ENCODE data around the gene CPPED1. TPM values are rescaled to one million over a fixed set of nuclear protein-coding genes. Genes with fewer than 3 reads are reported as not detected.
"Not testable (repeated sequence)": the region's sequence is repeated elsewhere in the genome, so short reads cannot be mapped to it uniquely, and the experiment has no call there.

Gene CPPED1
- 17.5 TPM for total RNA-seq

GRCh38 chr16:12803203-12804093 is at the start of gene CPPED1:
Gene CPPED1 (minus strand): TSS chr16:12803887. CDS start chr16:12803776, 111 bp downstream.
- DNase-seq (ENCODE audit: low spot score) = peak; percentile 93

GRCh38 chr16:12850186-12850585 is 46.5 kb upstream of the CPPED1 start:
- DNase-seq (ENCODE audit: low spot score) = no peak

DNA sequence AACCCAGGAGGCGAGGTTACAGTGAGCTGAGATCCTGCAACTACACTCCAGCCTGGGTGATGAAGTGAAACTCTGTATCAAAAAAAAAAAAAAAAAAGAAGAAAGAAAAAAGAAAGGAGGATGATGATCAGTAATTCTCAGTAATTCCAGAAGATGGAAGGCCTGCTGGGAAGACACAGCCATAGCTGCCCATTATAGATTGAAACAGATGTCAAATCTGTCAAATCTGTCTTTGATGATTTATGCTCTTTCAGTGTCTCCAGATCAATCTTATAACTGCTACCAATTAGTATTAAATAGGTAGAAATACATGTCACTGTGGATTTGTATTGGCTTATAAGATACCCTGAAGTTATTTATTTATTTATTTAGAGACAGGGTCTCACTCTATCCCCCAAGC is 42.9 kb upstream of the CPPED1 start:
- no peak for DNase-seq (ENCODE audit: low spot score)

GRCh38 chr16:12845282-12845681 is 41.6 kb upstream of the CPPED1 start:
- no peak for DNase-seq (ENCODE audit: low spot score)

GRCh38 chr16:12837756-12838155 is 34.1 kb upstream of the CPPED1 start:
- no peak for DNase-seq (ENCODE audit: low spot score)

DNA sequence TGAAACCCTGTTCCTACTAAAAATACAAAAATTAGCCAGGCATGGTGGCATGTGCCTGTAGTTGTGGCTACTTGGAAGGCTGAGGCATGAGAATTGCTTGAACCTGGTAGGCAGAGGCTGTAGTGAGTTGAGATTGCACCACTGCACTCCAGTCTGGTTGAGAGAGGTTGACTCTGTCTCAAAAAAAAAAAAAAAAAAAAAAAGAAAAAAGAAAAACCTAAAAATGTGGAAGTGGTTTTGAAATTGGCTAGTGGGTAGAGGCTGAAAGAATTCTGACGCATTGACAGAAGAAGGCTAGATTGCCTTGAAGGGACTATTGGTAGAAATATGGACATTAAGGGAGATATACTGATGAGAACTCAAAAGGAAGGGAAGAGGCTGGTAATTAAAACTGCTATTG is 33.6 kb upstream of the CPPED1 start:
- no peak for DNase-seq (ENCODE audit: low spot score)

DNA sequence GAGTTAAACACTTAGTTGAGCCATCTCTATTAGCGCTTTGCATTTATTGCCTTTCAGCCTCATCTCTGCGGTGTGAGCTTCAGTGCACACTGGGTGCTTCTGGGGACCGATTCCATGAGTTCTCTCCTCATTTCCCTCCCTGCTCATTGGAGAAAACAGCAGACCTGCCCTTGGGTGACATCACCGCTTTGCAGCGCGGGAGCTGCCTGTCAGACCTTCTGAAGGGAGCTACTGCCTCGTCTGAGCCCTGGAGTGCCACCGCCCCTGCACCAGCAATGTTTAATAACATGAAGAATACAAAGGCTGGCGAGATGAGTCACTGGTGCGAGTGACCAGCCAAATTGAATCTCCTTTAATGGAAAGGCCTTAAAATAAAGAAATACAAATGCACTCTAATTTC is 30.2 kb upstream of the CPPED1 start:
- DNase-seq (ENCODE audit: low spot score) = no peak

DNA sequence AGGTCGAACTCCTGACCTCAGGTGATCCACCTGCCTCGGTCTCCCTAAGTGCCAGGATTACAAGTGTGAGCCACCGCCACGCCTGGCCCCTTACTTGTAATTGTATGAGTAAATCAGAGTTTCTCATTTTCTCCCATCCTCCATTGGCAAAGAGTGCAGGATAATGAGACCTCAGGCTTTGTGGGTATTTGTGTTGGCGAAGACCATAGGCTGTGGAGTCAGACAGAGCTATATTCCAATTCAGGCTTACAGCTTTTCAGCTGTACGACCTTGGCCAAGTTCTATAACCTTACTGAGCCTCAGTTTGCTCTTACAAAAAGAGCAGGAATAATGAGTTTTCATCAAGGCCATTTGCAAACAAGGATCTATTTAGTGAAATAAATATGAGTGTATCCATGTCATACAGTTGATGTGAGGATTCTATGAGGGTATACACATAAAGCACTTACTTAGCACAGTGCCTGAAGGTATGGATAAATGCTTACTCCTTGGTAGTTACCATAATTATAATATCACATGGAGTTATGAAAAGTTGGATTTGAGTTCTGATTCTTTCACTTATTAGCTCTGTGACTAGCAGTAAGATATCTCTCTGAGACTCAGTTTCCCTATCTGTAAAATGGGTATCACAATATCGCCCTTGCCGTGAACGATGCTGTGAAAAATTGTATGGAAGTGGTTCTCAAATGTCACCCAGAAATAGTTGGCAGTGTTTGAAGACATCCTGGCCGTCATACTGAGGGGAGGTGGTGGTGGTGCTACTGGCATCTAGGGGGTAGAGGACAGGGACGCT is 25.6 kb upstream of the CPPED1 start:
- no peak for DNase-seq (ENCODE audit: low spot score)

- no peak for DNase-seq (ENCODE audit: low spot score)
Measured at GRCh38 chr16:12828206-12828605, 24.5 kb upstream of the CPPED1 start.

DNA sequence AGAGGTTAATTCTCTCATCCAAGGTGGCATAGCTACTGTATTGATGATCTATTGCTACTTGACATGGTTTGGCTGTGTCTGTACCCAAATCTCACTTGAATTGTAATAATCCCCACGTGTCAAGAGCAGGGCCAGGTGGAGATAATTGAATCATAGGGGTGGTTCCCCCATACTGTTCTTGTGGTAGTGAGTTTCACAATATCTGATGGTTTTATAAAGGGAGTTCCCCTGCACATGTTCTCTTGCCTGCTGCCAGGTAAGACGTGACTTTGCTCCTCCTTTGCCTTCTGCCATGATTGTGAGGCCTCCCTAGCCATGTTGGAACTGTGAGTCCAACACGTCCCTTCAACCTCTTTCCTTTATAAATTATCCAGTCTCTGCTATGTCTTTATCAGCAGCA is 22.9 kb upstream of the CPPED1 start:
- DNase-seq (ENCODE audit: low spot score) = no peak

DNA sequence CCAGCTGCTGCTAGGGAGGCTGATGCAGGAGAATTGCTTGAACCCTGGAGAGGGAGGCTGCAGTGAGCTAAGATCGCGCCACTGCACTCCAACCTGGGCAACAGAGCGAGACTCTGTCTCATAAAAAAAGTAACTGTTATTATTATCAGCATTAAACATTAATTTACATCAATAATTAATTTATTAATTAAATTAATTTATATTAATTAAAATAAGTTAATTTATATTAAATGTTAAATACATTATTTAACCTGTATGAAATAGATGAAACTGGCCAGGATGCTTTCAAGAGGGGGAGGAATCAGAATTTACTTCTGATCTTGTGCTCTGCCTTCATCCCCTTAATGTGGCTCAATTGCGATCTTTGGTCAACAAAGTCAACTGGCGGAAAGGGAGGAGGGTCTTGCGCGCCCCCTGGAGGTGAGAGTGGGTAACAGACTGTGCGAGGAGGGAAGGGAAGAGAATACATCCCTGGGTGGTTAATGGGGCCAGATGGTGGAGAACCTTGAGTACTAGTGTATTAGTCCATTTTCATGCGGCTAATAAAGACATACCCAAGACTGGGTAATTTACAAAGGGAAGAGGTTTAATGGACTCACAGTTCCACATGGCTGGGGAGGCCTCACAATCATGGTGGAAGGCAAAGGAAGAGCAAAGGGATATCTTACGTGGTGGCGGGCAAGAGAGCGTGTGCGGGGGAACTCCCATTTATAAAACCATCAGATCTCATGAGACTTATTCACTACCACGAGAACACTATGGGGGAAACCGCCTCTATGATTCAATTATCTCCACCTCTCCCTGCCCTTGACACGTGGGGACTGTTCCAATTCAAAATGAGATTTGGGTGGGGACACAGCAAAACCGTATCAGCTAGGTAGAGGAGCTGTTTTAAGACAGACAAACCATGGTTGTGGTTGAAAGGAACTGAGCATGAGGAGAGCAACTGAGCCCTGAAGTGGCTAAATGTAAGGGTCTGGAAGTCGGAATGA is 15.7 kb upstream of the CPPED1 start:
- DNase-seq (ENCODE audit: low spot score) = peak; percentile 73

GRCh38 chr16:12818326-12818725 is 14.6 kb upstream of the CPPED1 start:
- DNase-seq (ENCODE audit: low spot score) = no peak

GRCh38 chr16:12816791-12817214 is 13.1 kb upstream of the CPPED1 start:
- DNase-seq (ENCODE audit: low spot score) = not testable (repeated sequence)

GRCh38 chr16:12815361-12815760 is 11.7 kb upstream of the CPPED1 start:
- DNase-seq (ENCODE audit: low spot score) = no peak

DNA sequence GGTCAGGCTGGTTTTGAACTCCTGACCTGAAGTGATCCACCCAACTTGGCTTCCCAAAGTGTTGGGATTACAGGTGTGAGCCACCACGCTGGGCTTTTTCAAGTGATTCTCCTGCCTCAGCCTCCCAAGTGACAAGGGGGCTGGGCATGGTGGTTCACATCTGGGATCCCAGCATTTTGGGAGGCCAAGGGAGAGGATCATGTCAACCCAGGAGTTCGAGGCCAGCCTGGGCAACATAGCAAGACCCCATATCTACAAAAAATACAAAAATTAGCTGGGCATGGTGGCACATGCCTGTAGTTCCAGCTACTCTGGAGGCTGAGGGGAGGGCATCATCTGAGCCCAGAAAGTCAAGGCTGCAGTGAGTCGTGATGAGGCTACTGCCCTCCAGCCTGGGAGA is 10.0 kb upstream of the CPPED1 start:
- not testable (repeated sequence) for DNase-seq (ENCODE audit: low spot score)

- not testable (repeated sequence) for DNase-seq (ENCODE audit: low spot score)
Measured at GRCh38 chr16:12813321-12813720, 9.6 kb upstream of the CPPED1 start.

DNA sequence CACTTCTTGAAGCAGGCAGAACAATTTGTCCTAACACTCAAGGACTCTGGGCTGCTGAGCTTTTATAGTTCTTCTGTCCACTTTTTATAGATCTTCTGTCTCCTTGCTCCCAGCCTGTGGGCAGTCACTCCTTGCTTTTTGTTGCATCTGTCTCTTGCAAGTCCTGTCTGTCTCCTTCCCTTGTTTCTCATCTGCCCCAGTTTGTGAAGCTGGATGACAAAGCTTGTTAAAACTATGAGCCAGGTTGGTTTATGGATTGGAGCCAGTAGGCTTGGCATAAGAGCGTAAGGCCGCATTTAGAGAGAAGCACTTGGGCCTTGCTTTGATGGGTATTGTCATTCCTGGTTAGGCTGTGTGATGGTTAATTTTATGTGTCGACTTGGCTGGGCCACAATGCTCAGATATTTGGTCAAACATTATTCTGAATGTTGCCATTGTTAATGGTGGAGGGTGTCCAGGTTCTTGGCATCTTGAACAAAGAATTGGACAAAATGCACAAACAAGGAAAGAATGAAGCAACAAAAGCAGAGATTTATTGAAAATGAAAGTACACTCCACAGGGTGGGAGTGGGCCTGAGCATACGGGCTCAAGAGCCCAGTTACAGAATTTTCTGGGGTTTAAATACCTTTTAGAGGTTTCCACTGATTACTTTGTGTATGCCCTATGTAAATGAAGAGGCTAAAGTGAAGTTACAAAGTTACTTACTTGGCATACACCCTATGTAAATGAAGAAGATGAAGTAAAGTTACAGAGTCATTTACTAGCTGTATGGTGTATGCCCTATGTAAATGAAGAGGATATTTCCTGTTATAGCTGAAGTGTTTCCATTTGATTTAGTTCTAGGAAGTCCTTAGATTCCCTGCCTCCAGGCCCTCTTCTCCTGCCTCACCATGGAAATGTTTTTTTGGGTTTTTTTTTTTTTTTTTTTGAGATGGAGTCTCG is 8.0 kb upstream of the CPPED1 start:
- no peak for DNase-seq (ENCODE audit: low spot score)

DNA sequence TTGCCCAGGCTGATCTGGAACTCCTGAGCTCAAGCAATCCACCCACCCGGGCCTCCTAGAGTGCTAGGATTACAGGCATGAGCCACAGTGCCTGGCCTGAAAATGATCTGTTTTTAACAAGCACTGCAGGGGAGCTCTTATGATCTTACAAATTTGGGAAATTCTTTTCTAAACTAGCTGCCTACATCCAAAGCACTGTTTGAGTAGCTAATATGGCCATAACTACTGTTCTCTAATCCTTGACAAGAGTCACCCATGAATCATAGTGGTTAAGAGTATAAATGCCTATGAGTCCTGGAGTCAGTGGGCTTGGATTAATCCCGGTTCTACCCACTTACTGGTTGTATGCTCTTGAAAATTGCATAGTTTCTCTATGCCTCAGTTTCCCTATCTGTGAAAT is 1.4 kb upstream of the CPPED1 start:
- DNase-seq (ENCODE audit: low spot score) = no peak

- no peak for DNase-seq (ENCODE audit: low spot score)
Measured at GRCh38 chr16:12804395-12804794, 708 bp upstream of the CPPED1 start.

GRCh38 chr16:12802661-12803060 is 1.0 kb downstream of the CPPED1 start:
- DNase-seq (ENCODE audit: low spot score) = no peak

Data from mucosa of gallbladder (tissue), 1 donor.